Upper lobe of right lung (tissue), 1 donor: ENCODE data around the gene UMOD. TPM values are rescaled to one million over a fixed set of nuclear protein-coding genes. Genes with fewer than 3 reads are reported as not detected.

Experiments used
- ATAC-seq: fragments of 200-7000 bp; cut with Tn5 transposase; one replicate; pipeline ENCODE4 v1.9.1; 2020; ENCODE audit warnings: mild to moderate bottlenecking, moderate library complexity
- DNase-seq: peaks from one replicate; pipeline ENCODE4 v3.0.0-alpha.2; 2020
- H3K27ac ChIP-seq: fragments of 200-600 bp; one replicate; pipeline ENCODE4 v1.8.0; 2022
- H3K27me3 ChIP-seq: fragments of 200-600 bp; one replicate; pipeline ENCODE4 v1.8.0; 2022; ENCODE audit warnings: mild to moderate bottlenecking
- H3K36me3 ChIP-seq: fragments of 200-600 bp; one replicate; pipeline ENCODE4 v1.8.0; 2022
- H3K4me1 ChIP-seq: fragments of 200-600 bp; one replicate; pipeline ENCODE4 v1.8.0; 2022
- H3K4me3 ChIP-seq: fragments of 200-600 bp; one replicate; pipeline ENCODE4 v1.8.0; 2022; ENCODE audit warnings: mild to moderate bottlenecking
- H3K9me3 ChIP-seq: fragments of 200-600 bp; one replicate; pipeline ENCODE4 v1.8.0; 2022
- CTCF ChIP-seq: fragments of 200-600 bp; IDR thresholded peaks from one replicate; pipeline ENCODE4 v1.8.0; 2022; ENCODE audit warnings: antibody characterized with exemption
- intact Hi-C: fragments of 100-400 bp; cut with DNase I; formaldehyde crosslinking; loops from one replicate; pipeline ENCODE4 v1.11.0; 2022
- total RNA-seq: library from RNA; stranded (reverse); fragmentation: NEBNext Ultra II Directional; extraction: Animal tissue kit (Norgen Biotek cat#: 25700); gene quantifications from one replicate; pipeline ENCODE4 v1.2.1, GENCODE V29; 2021
- donor health status: DM: no; HTN: yes; CAD: no; lungs with severe emphysema.

Gene UMOD
- total RNA-seq, 1 donor from 2014 or later = not detected

GRCh38 chr16:20320178-20320577, 32.3 kb downstream of the UMOD start:
- Histone ChIP-seq H3K36me3 (no peaks in the 10 kb centered on the region), H3K27me3 (no peaks in the 10 kb centered on the region), H3K9me3 (no peaks in the 10 kb centered on the region), H3K27ac (no peak overlapping the region), H3K4me1 (no peaks in the 10 kb centered on the region), H3K4me3 (no peak overlapping the region)
- no peak for TF ChIP-seq CTCF
- ATAC-seq (no peak), DNase-seq (no peak)
- intact Hi-C loops = no loop called here

GRCh38 chr16:20319406-20319805, 33.1 kb downstream of the UMOD start:
- H3K27me3 ChIP-seq = no peaks in the 10 kb centered on the region
- intact Hi-C loops = no loop called here
- ATAC-seq = no peak
- no peak for DNase-seq
- H3K9me3 ChIP-seq = no peaks in the 10 kb centered on the region
- no peak overlapping the region for H3K27ac ChIP-seq
- no peaks in the 10 kb centered on the region for H3K4me1 ChIP-seq
- H3K4me3 ChIP-seq = no peak overlapping the region
- no peak for TF ChIP-seq CTCF
- H3K36me3 ChIP-seq = no peaks in the 10 kb centered on the region

- no peak for TF ChIP-seq CTCF
- Histone ChIP-seq H3K27me3 (no peaks in the 10 kb centered on the region), H3K9me3 (no peaks in the 10 kb centered on the region), H3K36me3 (no peaks in the 10 kb centered on the region), H3K27ac (no peak overlapping the region), H3K4me1 (no peaks in the 10 kb centered on the region), H3K4me3 (no peak overlapping the region)
- intact Hi-C loops = no loop called here
- no peak for ATAC-seq
- no peak for DNase-seq
These were observed 34.1 kb downstream of the UMOD start for GRCh38 chr16:20318437-20318836.

- H3K4me1 ChIP-seq = no peaks in the 10 kb centered on the region
- intact Hi-C loops = no loop called here
- H3K36me3 ChIP-seq = no peaks in the 10 kb centered on the region
- ATAC-seq = no peak
- no peaks in the 10 kb centered on the region for H3K27me3 ChIP-seq
- H3K4me3 ChIP-seq = no peak overlapping the region
- DNase-seq = no peak
- no peaks in the 10 kb centered on the region for H3K9me3 ChIP-seq
- H3K27ac ChIP-seq = no peak overlapping the region
- no peak for TF ChIP-seq CTCF
These were observed 34.5 kb downstream of the UMOD start for GRCh38 chr16:20318006-20318405.

- Histone ChIP-seq H3K4me1 (no peaks in the 10 kb centered on the region), H3K9me3 (no peaks in the 10 kb centered on the region), H3K27me3 (no peaks in the 10 kb centered on the region), H3K27ac (no peak overlapping the region), H3K36me3 (no peaks in the 10 kb centered on the region), H3K4me3 (no peak overlapping the region)
- DNase-seq (no peak), ATAC-seq (no peak)
- intact Hi-C loops = no loop called here
- TF ChIP-seq CTCF = no peak
These were observed 35.4 kb downstream of the UMOD start for GRCh38 chr16:20317117-20317516.

- Histone ChIP-seq H3K9me3 (no peaks in the 10 kb centered on the region), H3K36me3 (no peaks in the 10 kb centered on the region), H3K27ac (no peak overlapping the region), H3K4me1 (no peaks in the 10 kb centered on the region), H3K27me3 (no peaks in the 10 kb centered on the region), H3K4me3 (no peak overlapping the region)
- no peak for TF ChIP-seq CTCF
- ATAC-seq = no peak
- no peak for DNase-seq
- intact Hi-C loops = no loop called here
These were observed 35.8 kb downstream of the UMOD start for GRCh38 chr16:20316715-20317114.
